OCI-LY1 (cell line): ENCODE measurements around the gene HBE1.

Experiments used
- H2AFZ ChIP-seq: fragments of 200-600 bp; sonication (generic), shearing (Covaris generic); 2 replicates; pipeline ENCODE4 v1.6.0; 2014; ENCODE audit warnings: antibody characterized with exemption, mild to moderate bottlenecking, low read length
- H3F3A ChIP-seq: fragments of 200-600 bp; sonication (generic), shearing (Covaris generic); 2 replicates; pipeline ENCODE4 v1.6.0; 2014; ENCODE audit warnings: mild to moderate bottlenecking, antibody characterized with exemption, low read length, moderate library complexity; ENCODE audit not compliant: insufficient read depth
- H3K27ac ChIP-seq: fragments of 200-600 bp; sonication (generic); 2 replicates; pipeline ENCODE4 v1.5.1; 2014; ENCODE audit warnings: low read length, mixed run types, mild to moderate bottlenecking, low read depth; ENCODE audit not compliant: poor library complexity, severe bottlenecking
- H3K27me3 ChIP-seq: fragments of 200-600 bp; sonication (generic); 2 replicates; pipeline ENCODE4 v1.6.0; 2014; ENCODE audit warnings: antibody characterized with exemption, mild to moderate bottlenecking, low read length, moderate library complexity; ENCODE audit not compliant: insufficient read depth
- H3K36me3 ChIP-seq: fragments of 200-600 bp; sonication (generic); 2 replicates; pipeline ENCODE4 v1.6.1; 2014; ENCODE audit warnings: mild to moderate bottlenecking, antibody characterized with exemption, low read length, moderate library complexity, mixed read lengths; ENCODE audit not compliant: insufficient read depth
- H3K4me1 ChIP-seq: fragments of 200-600 bp; sonication (generic); 2 replicates; pipeline ENCODE4 v1.5.1; 2014; ENCODE audit warnings: mild to moderate bottlenecking, low read length, moderate library complexity; ENCODE audit not compliant: insufficient read depth, severe bottlenecking
- H3K4me2 ChIP-seq: fragments of 200-600 bp; sonication (generic), shearing (Covaris generic); 2 replicates; pipeline ENCODE4 v1.6.1; 2014; ENCODE audit warnings: low read length
- H3K4me3 ChIP-seq: fragments of 200-600 bp; sonication (generic); 2 replicates; pipeline ENCODE4 v1.5.1; 2014; ENCODE audit warnings: low read length, low read depth, mild to moderate bottlenecking, mixed read lengths; ENCODE audit not compliant: poor library complexity, severe bottlenecking
- H3K79me2 ChIP-seq: fragments of 200-600 bp; shearing (Covaris generic); 2 replicates; pipeline ENCODE4 v1.6.1; 2016; ENCODE audit warnings: mixed run types, low read length, mixed read lengths; ENCODE audit not compliant: insufficient read depth
- H3K9ac ChIP-seq: fragments of 200-600 bp; sonication (generic), shearing (Covaris generic); 2 replicates; pipeline ENCODE4 v1.6.1; 2014; ENCODE audit warnings: mild to moderate bottlenecking, low read length, mixed read lengths
- H3K9me2 ChIP-seq: fragments of 200-600 bp; sonication (generic), shearing (Covaris generic); 2 replicates; pipeline ENCODE4 v1.6.1; 2014; ENCODE audit warnings: low read depth, mild to moderate bottlenecking, low read length, mixed read lengths
- H3K9me3 ChIP-seq: fragments of 200-600 bp; shearing (Covaris generic); 2 replicates; pipeline ENCODE4 v1.6.1; 2014; ENCODE audit warnings: low read length, mixed read lengths
- H4K20me1 ChIP-seq: fragments of 200-600 bp; sonication (generic), shearing (Covaris generic); 2 replicates; pipeline ENCODE4 v1.6.0; 2016; ENCODE audit warnings: mild to moderate bottlenecking, low read length; ENCODE audit not compliant: insufficient read depth
- EZH2 ChIP-seq: fragments of 200-600 bp; sonication (generic), shearing (Covaris generic); IDR thresholded peaks from 2 replicates; pipeline ENCODE4 v1.8.0; 2017; ENCODE audit warnings: borderline replicate concordance, mixed run types, mild to moderate bottlenecking, antibody characterized with exemption, low read length, moderate library complexity, mixed read lengths
- TF ChIP-seq, protein P1 (sequence below): fragments of 200-600 bp; sonication (generic), shearing (Covaris generic); IDR thresholded peaks from 2 replicates; pipeline ENCODE4 v1.5.1; 2017; ENCODE audit warnings: mild to moderate bottlenecking, antibody characterized with exemption, low read length, moderate library complexity, mixed read lengths

HBE1 gene

DNA sequence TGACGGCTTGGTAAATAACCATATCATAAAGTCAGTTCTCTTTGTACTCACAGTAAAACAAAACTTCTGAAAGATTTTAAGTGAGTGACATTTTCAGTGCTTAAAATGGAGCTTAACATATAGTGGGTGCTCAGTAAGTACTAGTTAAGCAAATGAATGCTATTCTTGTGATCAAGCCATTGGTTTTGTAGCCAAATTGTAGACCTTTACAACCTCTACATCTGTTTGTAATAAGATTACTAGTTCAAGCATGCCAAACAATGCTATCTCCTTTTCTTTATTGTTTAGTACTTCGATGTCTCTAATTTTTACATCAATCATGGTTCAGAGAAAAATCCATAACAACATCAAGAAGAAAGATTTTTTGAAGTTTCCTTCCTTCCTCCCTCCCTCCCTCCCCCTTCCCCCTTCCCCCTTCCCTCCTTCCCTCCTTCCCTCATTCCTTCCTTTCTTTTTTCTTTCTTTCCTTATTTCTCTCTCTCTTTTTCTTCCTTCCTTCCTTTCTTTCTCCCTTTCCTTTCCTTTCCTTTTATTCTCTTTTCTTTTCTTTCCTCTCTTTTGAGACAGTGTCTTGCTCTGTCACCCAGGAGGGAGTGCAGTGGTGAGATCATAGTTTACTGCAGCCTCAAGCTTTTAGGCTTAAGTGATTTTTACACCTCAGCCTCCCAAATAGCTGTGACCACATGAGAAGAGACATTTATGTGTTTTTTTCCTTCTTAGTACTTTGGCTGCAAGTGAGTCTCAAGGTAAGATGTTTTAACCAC is 37.7 kb upstream of the HBE1 start:
- Histone ChIP-seq H3K79me2 (no peaks in the 10 kb centered on the region), H3K4me1 (no peaks in the 10 kb centered on the region)
- TF ChIP-seq, protein P1, sequence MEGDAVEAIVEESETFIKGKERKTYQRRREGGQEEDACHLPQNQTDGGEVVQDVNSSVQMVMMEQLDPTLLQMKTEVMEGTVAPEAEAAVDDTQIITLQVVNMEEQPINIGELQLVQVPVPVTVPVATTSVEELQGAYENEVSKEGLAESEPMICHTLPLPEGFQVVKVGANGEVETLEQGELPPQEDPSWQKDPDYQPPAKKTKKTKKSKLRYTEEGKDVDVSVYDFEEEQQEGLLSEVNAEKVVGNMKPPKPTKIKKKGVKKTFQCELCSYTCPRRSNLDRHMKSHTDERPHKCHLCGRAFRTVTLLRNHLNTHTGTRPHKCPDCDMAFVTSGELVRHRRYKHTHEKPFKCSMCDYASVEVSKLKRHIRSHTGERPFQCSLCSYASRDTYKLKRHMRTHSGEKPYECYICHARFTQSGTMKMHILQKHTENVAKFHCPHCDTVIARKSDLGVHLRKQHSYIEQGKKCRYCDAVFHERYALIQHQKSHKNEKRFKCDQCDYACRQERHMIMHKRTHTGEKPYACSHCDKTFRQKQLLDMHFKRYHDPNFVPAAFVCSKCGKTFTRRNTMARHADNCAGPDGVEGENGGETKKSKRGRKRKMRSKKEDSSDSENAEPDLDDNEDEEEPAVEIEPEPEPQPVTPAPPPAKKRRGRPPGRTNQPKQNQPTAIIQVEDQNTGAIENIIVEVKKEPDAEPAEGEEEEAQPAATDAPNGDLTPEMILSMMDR: no peak
- no peak for TF ChIP-seq EZH2

DNA sequence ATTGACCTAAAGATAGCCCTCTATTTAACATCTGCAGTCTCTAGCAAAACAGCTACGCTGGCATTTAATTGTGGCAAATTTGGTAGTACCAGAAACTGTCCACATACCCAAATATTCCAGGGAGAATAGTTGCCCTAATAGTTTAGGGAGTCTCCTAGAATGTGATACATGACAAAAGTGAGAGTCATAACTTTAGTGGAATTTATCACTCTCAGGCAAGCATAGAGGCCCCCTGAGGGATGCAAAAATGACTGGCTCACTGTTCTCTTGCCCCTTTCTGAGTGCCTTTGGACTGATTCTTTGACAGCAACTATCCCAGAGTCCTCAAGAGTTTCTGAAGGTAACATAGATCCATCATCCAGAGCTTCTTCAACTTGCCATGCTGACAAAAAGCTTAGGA is 34.3 kb upstream of the HBE1 start:
- Histone ChIP-seq H3K9ac (no peak overlapping the region), H2AFZ (no peak overlapping the region), H3F3A (no peaks in the 10 kb centered on the region), H3K4me1 (no peaks in the 10 kb centered on the region), H3K9me3 (no peaks in the 10 kb centered on the region), H3K4me3 (no peak overlapping the region), H4K20me1 (no peaks in the 10 kb centered on the region), H3K27ac (no peak overlapping the region), H3K27me3 (no peaks in the 10 kb centered on the region), H3K9me2 (no peaks in the 10 kb centered on the region), H3K79me2 (no peaks in the 10 kb centered on the region), H3K4me2 (no peak overlapping the region), H3K36me3 (no peaks in the 10 kb centered on the region)
- TF ChIP-seq, protein P1: no peak
- TF ChIP-seq EZH2: no peak

More for the DNA sequence above, 37.7 kb upstream of the HBE1 start:
- Histone ChIP-seq H3K36me3 (no peaks in the 10 kb centered on the region), H2AFZ (no peak overlapping the region), H3K27ac (no peak overlapping the region), H3K9me3 (no peaks in the 10 kb centered on the region), H3K4me3 (no peak overlapping the region), H3F3A (no peaks in the 10 kb centered on the region), H3K9me2 (no peaks in the 10 kb centered on the region), H4K20me1 (no peaks in the 10 kb centered on the region), H3K4me2 (no peak overlapping the region), H3K27me3 (no peaks in the 10 kb centered on the region), H3K9ac (no peak overlapping the region)

DNA sequence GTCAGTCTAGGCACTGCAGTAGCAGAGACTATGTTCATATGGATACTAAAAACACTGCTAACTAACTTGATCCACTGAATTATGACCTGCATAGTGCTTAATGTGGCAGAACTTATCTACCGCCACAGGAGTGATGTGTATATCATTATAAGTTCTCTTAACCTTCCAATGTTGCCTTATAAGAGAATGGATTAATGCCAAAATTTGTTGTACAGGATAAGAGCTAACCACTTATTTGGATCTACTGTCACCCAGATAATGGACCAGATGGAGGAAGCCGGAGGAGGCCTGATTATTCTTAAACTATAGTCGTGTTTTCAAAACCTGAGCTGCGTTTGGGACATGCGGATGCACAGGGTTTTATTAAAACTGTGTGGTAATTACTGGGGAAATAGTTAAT is 33.9 kb upstream of the HBE1 start:
- Histone ChIP-seq H3K27ac (no peak overlapping the region), H2AFZ (no peak overlapping the region), H3K4me3 (no peak overlapping the region), H3K4me2 (no peak overlapping the region), H3K4me1 (no peaks in the 10 kb centered on the region), H3K9me2 (no peaks in the 10 kb centered on the region), H3K27me3 (no peaks in the 10 kb centered on the region), H3K79me2 (no peaks in the 10 kb centered on the region), H4K20me1 (no peaks in the 10 kb centered on the region), H3K9me3 (no peaks in the 10 kb centered on the region), H3F3A (no peaks in the 10 kb centered on the region), H3K36me3 (no peaks in the 10 kb centered on the region), H3K9ac (no peak overlapping the region)
- TF ChIP-seq EZH2: no peak
- TF ChIP-seq, protein P1: no peak
